OCI-LY7 (cell line): ENCODE data around the gene MMP27. TPM values are rescaled to one million over a fixed set of nuclear protein-coding genes. Genes with fewer than 3 reads are reported as not detected.
"Not testable (repeated sequence)": the region's sequence is repeated elsewhere in the genome, so short reads cannot be mapped to it uniquely, and the experiment has no call there.

Experiments used
- BruUV-seq: library from RNA; stranded (reverse); fragments of 400-500 nt; replicated peaks from 2 replicates; lab custom pipeline; 2021; lab: Mats Ljungman, UMichigan
- CTCF ChIA-PET: fragments of 300-600 bp; sonication (Branson Sonifier 250); formaldehyde crosslinking; loops from one replicate; lab custom pipeline; 2022; ENCODE audit warnings: antibody characterized with exemption; ENCODE audit not compliant: unreplicated experiment; lab: Charles Lee
- POLR2A ChIA-PET: fragments of 300-600 bp; sonication (Branson Sonifier 250); formaldehyde crosslinking; loops from one replicate; lab custom pipeline; 2022; ENCODE audit warnings: antibody characterized with exemption; lab: Charles Lee
- DNase-seq: peaks from one replicate; pipeline ENCODE4 v3.0.0-alpha.2; 2015; ENCODE audit warnings: low spot score
- H2AFZ ChIP-seq: fragments of 200-600 bp; sonication (generic), shearing (Covaris generic); 2 replicates; pipeline ENCODE4 v1.6.1; 2014; ENCODE audit warnings: mild to moderate bottlenecking, antibody characterized with exemption, low read length, moderate library complexity
- H3K27ac ChIP-seq: fragments of 200-600 bp; sonication (generic); 2 replicates; pipeline ENCODE4 v1.5.1; 2014; ENCODE audit warnings: mixed run types, low read depth, mild to moderate bottlenecking, moderate library complexity, low read length, inconsistent platforms; ENCODE audit not compliant: poor library complexity, severe bottlenecking
- H3K36me3 ChIP-seq: fragments of 200-600 bp; sonication (generic); 2 replicates; pipeline ENCODE4 v1.6.1; 2014; ENCODE audit warnings: mild to moderate bottlenecking, antibody characterized with exemption, low read length, moderate library complexity, mixed read lengths; ENCODE audit not compliant: insufficient read depth
- H3K4me1 ChIP-seq: fragments of 200-600 bp; sonication (generic); 2 replicates; pipeline ENCODE4 v1.5.1; 2014; ENCODE audit warnings: mild to moderate bottlenecking, low read length; ENCODE audit not compliant: insufficient read depth, poor library complexity, severe bottlenecking
- H3K4me2 ChIP-seq: fragments of 200-600 bp; sonication (generic); 2 replicates; pipeline ENCODE4 v1.6.1; 2014; ENCODE audit warnings: mild to moderate bottlenecking, low read length
- H3K4me3 ChIP-seq: fragments of 200-600 bp; sonication (generic); 2 replicates; pipeline ENCODE4 v1.5.1; 2014; ENCODE audit warnings: mild to moderate bottlenecking, low read depth, low read length; ENCODE audit not compliant: poor library complexity, severe bottlenecking
- H3K79me2 ChIP-seq: fragments of 200-600 bp; sonication (generic); 2 replicates; pipeline ENCODE4 v1.6.1; 2016; ENCODE audit warnings: low read depth, mild to moderate bottlenecking, low read length, moderate library complexity, mixed read lengths; ENCODE audit not compliant: insufficient read depth
- H3K9me2 ChIP-seq: fragments of 200-600 bp; sonication (generic); 2 replicates; pipeline ENCODE4 v1.6.1; 2016; ENCODE audit warnings: mild to moderate bottlenecking, low read length, mixed read lengths; ENCODE audit not compliant: insufficient read depth
- H3K9me3 ChIP-seq: fragments of 200-600 bp; sonication (generic); 2 replicates; pipeline ENCODE4 v1.6.1; 2014; ENCODE audit warnings: mild to moderate bottlenecking, mixed run types, low read length, mixed read lengths
- H4K20me1 ChIP-seq: fragments of 200-600 bp; sonication (generic); 2 replicates; pipeline ENCODE4 v1.6.1; 2014; ENCODE audit warnings: mild to moderate bottlenecking, antibody characterized with exemption, low read length, moderate library complexity, mixed read lengths; ENCODE audit not compliant: insufficient read depth
- CTCF ChIP-seq: fragments of 200-600 bp; sonication (generic); conservative IDR thresholded peaks from 2 replicates; pipeline ENCODE4 v1.5.1; 2014; ENCODE audit warnings: mild to moderate bottlenecking, antibody characterized with exemption, low read length, moderate library complexity, mixed read lengths
- EZH2phosphoT487 ChIP-seq: fragments of 200-600 bp; sonication (generic); IDR thresholded peaks from 2 replicates; pipeline ENCODE4 v1.6.1; 2018; ENCODE audit warnings: low read depth, borderline replicate concordance, mild to moderate bottlenecking, mixed run types, antibody characterized with exemption, low read length, moderate library complexity, mixed read lengths
- intact Hi-C: fragments of 100-400 bp; cut with micrococcal nuclease; formaldehyde crosslinking; loops from one replicate; pipeline ENCODE4 v1.10.0; 2022; ENCODE audit not compliant: unreplicated experiment
- total RNA-seq, 2 experiments: library from RNA; depleted of rRNA in 1 of 2; stranded (reverse); fragments of >200 nt in 1 of 2; shearing (Covaris generic) in 1 of 2; gene quantifications; 2 replicates each; pipeline ENCODE4 v1.2.3, GENCODE V29; 2014 to 2022

The MMP27 gene
- total RNA-seq, 2 experiments from 2014 or later = not detected

DNA sequence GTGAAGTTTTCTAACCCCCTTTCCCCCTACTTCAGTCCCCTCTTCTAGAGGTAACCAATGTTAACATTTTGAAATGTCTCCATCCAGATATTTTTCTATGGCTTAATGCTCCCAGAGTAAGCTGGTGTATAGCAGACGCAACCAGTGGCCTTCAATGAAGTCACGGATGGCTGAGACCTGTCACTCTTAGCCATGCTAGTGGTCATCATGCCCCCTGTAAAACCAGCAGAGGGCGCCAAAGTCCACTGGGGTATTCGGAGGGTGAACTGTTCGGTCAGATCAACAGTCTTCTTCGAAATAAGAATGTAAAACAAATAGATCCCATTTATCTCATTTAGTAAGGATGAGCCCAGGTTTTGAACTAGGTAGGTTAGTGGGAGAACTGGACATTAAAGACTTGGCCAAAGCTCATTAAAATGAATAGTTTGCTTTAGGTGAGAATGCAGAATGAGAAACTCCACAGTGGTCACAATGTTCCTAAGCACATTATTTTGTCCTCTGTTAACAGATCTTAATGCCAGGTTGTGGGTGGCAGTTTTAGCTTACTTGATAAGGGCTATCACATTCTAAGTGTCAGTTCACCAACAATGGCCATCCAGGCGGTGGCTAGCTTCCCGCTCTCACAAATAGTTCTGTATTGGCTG lies 27.8 kb upstream of the MMP27 start:
- intact Hi-C loops = loop anchor here (2.0 kb wide), 1 partner anchor 207 kb away; no protein-coding TSS in a partner anchor

DNA sequence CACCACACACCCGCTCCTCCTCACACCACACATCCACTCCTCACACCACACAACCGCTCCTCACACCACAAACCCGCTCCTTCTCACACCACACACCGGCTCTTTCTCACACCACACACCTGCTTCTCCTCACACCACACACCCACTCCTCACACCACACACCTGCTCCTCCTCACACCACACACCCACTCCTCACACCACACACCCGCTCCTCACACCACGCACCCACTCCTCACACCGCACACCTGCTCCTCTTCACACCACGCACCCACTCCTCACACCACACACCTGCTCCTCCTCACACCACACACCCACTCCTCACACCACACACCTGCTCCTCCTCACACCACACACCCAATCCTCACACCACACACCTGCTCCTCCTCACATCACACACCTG lies 25.4 kb upstream of the MMP27 start:
- H3K79me2 ChIP-seq, intact Hi-C loops, H3K4me1 ChIP-seq, POLR2A ChIA-PET, CTCF ChIA-PET, BruUV-seq, H3K36me3 ChIP-seq, H3K9me2 ChIP-seq, H3K4me2 ChIP-seq, H3K4me3 ChIP-seq, H2AFZ ChIP-seq, DNase-seq, H3K27ac ChIP-seq, H4K20me1 ChIP-seq, H3K9me3 ChIP-seq: not testable (repeated sequence)

More for the DNA sequence above, 27.8 kb upstream of the MMP27 start:
- Histone ChIP-seq H2AFZ (no peak overlapping the region), H3K79me2 (no peaks in the 10 kb centered on the region), H3K36me3 (no peaks in the 10 kb centered on the region), H3K9me3 (no peaks in the 10 kb centered on the region), H4K20me1 (no peaks in the 10 kb centered on the region), H3K4me3 (no peak overlapping the region), H3K9me2 (no peaks in the 10 kb centered on the region), H3K4me2 (no peak overlapping the region), H3K4me1 (no peaks in the 10 kb centered on the region), H3K27ac (no peak overlapping the region)
- POLR2A ChIA-PET = interaction anchor here (1.1 kb wide), 1 partner anchor 577 kb away, joined by 3 read pairs; no protein-coding TSS in a partner anchor
- TF ChIP-seq EZH2phosphoT487 (no peak), CTCF (peak; percentile 96)
- CTCF ChIA-PET = no interaction called here
- BruUV-seq = no TSS peak
- DNase-seq = peak; percentile 56

GRCh38 chr11:102729849-102730815 lies 24.6 kb upstream of the MMP27 start:
- Histone ChIP-seq H4K20me1 (no peaks in the 10 kb centered on the region), H3K4me2 (no peak overlapping the region), H3K4me3 (no peak overlapping the region), H2AFZ (no peak overlapping the region), H3K79me2 (no peaks in the 10 kb centered on the region), H3K36me3 (no peaks in the 10 kb centered on the region), H3K27ac (no peak overlapping the region), H3K4me1 (no peaks in the 10 kb centered on the region), H3K9me2 (no peaks in the 10 kb centered on the region), H3K9me3 (no peaks in the 10 kb centered on the region)
- ChIA-PET CTCF (no interaction called here), POLR2A (no interaction called here)
- intact Hi-C loops = no loop called here
- TF ChIP-seq EZH2phosphoT487 (no peak), CTCF (no peak)
- no peak for DNase-seq
- no TSS peak for BruUV-seq
